Frontal cortex (tissue), 4 donors: ENCODE results near the gene BANP. TPM values are rescaled to one million over a fixed set of nuclear protein-coding genes. Genes with fewer than 3 reads are reported as not detected.
A peak's percentile ranks its signal among the peaks of the same experiment; 100 is the strongest.
"Not testable (repeated sequence)": the region's sequence is repeated elsewhere in the genome, so short reads cannot be mapped to it uniquely, and the experiment has no call there.

Experiments
- DNase-seq, 2 donors: peaks; one replicate each; pipeline ENCODE4 v3.0.0; 2012; ENCODE audit warnings: low spot score in 2 of 2
- FAIRE-seq: peaks from 2 replicates; lab custom pipeline; 2012; peaks lifted over from hg19 to GRCh38; lab: Jason Lieb, UNC
- total RNA-seq: library from RNA; depleted of rRNA; stranded (reverse); fragments of >200 nt; gene quantifications from one replicate; pipeline ENCODE4 v1.2.3, GENCODE V29; 2014
- donor health status: control.
- donor health status: control.
- donor health status: control.

The BANP gene
- total RNA-seq, 1 donor from 2014 or later: 40.8 TPM

GRCh38 chr16:87961623-87962022 lies 10.4 kb downstream of the BANP start:
- no peak for FAIRE-seq
- DNase-seq: no peak

DNA sequence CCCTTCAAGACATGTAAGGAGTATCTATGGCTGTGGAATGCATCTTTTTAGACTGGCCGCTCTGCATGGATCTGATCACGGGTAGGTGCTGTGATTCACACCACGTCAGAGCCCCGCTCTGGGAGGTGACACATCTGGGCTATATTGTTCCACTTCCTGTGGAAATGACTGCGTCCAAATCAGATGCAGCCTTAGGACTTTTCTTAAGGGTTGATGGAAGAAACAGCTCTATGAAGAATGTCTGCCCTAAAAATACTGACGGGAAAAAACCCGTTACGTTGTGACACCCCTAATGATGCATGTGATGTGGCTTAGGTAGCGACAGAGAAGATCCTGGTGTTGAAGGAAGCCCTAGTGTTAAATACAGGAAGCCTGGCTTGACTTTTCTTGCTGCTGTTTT lies 12.2 kb downstream of the BANP start:
- DNase-seq: no peak
- no peak for FAIRE-seq

GRCh38 chr16:87964049-87964659 lies 12.9 kb downstream of the BANP start:
- DNase-seq (no peak), FAIRE-seq (no peak)

- DNase-seq: no peak
Measured at GRCh38 chr16:87965417-87965816, 14.2 kb downstream of the BANP start.

GRCh38 chr16:87966064-87966645 lies 14.9 kb downstream of the BANP start:
- DNase-seq (peak in 1 of 2 donors; percentile 48), FAIRE-seq (no peak)

More at GRCh38 chr16:87965417-87965816, 14.2 kb downstream of the BANP start:
- FAIRE-seq: no peak

DNA sequence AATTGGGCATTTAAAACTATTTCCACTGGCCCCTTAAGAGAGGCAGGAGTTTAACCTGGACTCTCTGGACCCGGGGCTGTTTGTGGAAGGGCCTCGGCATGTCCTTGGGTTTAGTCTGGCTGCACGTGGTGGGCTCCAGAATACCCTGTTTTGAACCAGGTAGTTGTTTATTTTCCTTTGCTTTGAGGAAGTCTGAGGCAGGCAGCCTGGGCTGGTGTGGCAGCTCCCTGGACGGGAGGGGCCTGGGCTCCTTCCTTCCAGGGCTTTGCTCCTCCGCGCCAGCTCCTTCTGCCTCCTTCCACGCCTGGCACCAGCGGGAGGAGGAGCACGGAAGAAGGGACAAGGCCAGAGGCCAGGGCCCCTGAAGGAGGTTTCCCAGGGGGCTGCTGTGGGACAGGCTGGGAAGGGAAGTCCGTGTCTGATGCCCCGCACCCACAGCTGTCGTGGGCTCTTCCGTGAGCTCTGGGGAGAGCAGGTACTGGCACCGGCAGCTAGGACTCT lies 15.5 kb downstream of the BANP start:
- DNase-seq (no peak), FAIRE-seq (no peak)

DNA sequence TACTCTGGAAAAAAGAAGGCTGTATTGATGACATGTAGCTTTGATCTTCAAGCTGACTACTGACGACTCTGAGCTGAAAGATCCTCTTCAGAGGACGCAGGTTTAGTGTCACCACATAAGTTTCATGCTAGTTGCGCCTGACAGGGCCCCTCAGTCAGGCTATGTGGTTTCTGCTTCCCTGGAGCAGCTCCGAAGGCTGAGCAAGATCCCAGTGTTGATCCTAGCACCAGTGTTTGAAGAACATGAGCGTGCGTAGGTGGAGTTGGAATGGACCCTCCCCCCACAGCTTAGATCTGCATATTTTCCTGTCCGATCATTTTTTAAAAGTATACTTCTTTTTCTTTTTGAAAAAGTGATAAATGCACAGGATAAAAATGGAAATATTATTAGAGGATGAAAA lies 17.3 kb downstream of the BANP start:
- DNase-seq (no peak), FAIRE-seq (no peak)

- DNase-seq (no peak), FAIRE-seq (no peak)
Measured at GRCh38 chr16:87970186-87970585, 19.0 kb downstream of the BANP start.

DNA sequence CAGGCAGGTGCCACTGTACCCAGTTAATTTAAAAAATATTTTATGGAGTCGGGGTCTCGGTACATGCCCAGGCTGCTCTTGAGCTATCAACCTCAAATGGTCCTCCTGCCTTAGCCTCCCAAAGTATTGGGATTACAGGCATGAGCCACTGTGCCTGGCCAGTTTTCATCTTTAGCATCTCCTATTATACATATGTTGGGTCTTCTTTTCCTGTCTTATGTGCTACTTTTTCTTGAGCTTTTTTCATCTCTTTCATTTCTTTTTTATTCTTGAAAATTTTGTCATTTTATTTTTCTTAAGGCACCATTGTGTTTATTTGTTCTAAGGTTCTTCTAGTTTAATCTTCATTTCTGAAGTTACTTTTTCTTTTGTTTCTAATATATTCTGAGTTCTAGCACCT lies 20.7 kb downstream of the BANP start:
- no peak for FAIRE-seq
- DNase-seq: no peak

- FAIRE-seq (no peak), DNase-seq (no peak)
Measured at GRCh38 chr16:87973717-87974116, 22.5 kb downstream of the BANP start.

DNA sequence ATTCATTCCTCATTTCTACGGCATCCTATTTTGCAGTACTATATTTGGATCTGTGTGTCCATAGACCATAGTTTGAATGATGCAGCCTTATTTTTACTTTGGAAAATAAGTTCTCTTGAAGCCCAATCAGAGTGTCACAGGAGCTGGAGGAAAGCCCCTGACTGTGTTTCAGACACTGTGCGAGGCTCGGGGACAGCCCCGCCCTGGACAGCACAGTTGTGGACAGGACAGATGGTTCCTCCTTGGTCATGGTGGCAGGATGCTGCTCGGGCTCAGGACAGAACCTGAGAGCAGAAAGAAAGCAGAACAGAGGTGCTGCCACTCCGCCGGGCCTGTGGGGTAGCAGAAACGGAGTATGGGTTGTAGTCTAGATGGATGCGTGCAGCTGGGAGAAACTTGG lies 22.9 kb downstream of the BANP start:
- no peak for DNase-seq
- no peak for FAIRE-seq

DNA sequence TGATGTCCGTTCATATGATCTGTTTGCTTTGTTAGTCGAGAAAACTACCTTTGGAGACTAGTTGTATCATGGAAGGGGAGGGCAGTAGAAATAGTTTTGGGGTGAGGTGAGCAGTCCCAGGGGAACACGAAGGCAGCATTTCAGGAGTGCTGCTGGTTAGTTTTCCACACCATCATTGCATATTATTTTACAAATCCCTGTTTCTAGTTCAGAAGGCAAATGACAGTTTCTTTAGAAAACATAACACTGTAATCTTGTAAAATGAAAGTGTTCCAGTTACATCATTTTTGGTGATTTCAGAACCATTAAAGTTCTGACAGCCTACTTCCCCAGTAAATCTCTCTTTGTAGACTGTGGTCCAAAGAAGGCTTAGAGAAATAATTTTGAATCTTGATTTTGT lies 25.4 kb downstream of the BANP start:
- FAIRE-seq (no peak), DNase-seq (no peak)

- no peak for DNase-seq
- FAIRE-seq: no peak
Measured at GRCh38 chr16:87978127-87978526, 26.9 kb downstream of the BANP start.

- DNase-seq: no peak
- no peak for FAIRE-seq
Measured at GRCh38 chr16:87979352-87979751, 28.1 kb downstream of the BANP start.

GRCh38 chr16:87979911-87980630 lies 28.8 kb downstream of the BANP start:
- not testable (repeated sequence) for FAIRE-seq, DNase-seq

GRCh38 chr16:87981376-87981775 lies 30.1 kb downstream of the BANP start:
- not testable (repeated sequence) for FAIRE-seq, DNase-seq

DNA sequence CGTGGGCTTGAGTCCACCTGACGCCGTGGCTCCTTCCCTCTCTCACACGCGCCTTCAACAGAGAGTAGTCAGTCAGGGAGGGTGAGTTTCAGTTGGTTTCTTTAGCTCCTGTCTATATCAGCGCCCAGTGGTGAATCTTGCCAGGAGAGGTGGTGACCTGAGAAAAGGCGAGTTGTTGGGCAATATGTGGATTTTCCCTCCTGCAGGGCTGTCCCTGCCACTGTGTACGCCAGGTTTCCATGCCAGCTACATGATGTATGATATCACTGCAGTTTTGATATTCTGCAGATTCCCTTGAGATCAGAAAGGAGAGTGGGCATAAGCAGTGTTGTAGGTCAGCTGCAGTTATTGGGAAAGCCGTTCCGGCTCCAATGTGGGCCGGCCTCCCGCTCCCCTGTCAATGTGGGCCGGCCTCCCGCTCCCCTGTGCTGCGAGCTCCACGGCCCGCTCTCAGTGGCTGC lies 31.4 kb downstream of the BANP start:
- FAIRE-seq (no peak), DNase-seq (no peak)

DNA sequence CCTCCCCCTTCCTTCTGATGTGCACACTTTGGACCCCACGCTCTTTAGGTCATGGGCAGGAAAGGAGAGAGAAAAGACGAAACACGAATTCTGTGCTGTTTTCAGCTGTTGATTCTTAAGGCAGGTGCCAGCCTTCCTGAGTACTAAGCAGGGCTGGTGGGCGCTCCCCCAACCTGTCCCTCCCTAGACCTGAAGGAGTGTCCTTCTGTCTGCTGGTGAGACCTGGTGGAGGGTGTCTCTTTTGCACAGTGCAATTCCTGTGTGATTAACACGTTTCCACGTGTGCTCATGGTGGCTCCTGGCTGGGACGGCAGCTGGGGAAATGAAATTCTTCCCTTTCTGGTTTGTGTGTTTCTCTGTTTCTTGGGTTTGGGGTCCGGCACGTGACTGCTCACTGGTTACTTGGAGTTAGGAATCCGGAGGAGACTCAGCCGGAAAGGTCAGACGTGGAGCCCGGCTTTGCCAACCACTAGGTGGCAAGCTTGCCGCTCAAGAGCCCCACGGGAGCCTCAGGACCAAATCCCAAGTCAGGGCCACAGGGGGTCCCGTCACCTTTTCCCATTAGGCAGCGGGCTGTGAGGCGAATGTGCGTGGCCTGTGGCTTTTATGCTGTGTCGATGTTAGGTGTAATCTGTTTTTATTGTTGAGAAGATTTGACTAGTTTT lies 32.0 kb downstream of the BANP start:
- not testable (repeated sequence) for FAIRE-seq, DNase-seq

GRCh38 chr16:87983737-87984097 lies 32.5 kb downstream of the BANP start:
- FAIRE-seq, DNase-seq: not testable (repeated sequence)

- FAIRE-seq, DNase-seq: not testable (repeated sequence)
Measured at GRCh38 chr16:87984180-87984579, 32.9 kb downstream of the BANP start.
